PFSK-1 (cell line): ENCODE measurements around the gene FOXL2NB.

Source experiments
- POLR2AphosphoS5 ChIP-seq: IDR thresholded peaks from 2 replicates; pipeline ENCODE4 v1.6.1; 2012; ENCODE audit warnings: low read depth, mild to moderate bottlenecking, control low read depth, low read length, moderate library complexity
- SIN3A ChIP-seq: IDR thresholded peaks from 2 replicates; pipeline ENCODE4 v1.6.1; 2012; ENCODE audit warnings: mild to moderate bottlenecking, low read length, moderate library complexity, borderline replicate concordance; ENCODE audit not compliant: insufficient read depth
- TAF1 ChIP-seq: IDR thresholded peaks from 2 replicates; pipeline ENCODE4 v1.6.1; 2012; ENCODE audit warnings: low read length, control low read depth, borderline replicate concordance; ENCODE audit not compliant: insufficient read depth

DNA sequence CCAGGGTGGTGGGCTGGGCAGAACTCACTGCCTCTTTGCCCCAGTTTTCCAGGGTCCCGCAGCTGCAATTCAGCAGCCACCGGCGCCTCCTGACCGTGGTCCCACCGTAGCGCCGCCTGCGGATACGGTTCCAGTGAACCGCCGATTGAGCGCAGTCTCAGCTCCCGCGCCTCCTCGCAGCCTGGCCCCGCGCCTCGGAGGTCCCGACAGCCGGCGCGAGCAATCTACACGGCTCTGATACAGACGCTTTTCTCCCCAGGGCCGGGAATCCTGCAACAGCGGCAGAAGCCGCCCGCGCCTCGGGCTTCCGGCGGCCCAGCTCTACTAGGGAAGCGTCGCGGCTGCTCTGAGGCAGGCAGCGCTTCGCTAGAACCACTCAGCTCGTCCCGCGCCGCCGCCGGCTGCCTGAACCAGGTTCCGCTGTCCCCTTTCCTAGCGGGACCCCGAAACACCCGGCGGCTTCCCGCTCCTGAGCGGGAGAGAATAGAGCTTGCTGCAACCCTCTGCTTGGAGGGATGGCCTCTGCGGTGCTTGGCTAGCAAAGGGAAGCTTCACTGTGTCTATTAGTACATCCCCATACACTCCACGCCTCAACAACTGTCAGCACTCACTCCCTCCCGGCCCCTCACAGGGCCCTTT is 3.1 kb downstream of the FOXL2NB start:
- TF ChIP-seq POLR2AphosphoS5 = no peak
- TF ChIP-seq TAF1 = no peak
- no peak for TF ChIP-seq SIN3A
